22Rv1 (cell line): ENCODE results near the gene LRRC7.

ENCODE experiments used
- H3K27ac ChIP-seq: fragments of 450-650 bp; 2 replicates; pipeline ENCODE4 v1.5.1; 2017
- CTCF ChIP-seq: fragments of 450-650 bp; IDR thresholded peaks from 2 replicates; pipeline ENCODE4 v1.5.1; 2017; ENCODE audit warnings: mild to moderate bottlenecking
- ZFX ChIP-seq: fragments of 450-650 bp; IDR thresholded peaks from 2 replicates; pipeline ENCODE4 v1.6.1; 2017; ENCODE audit warnings: antibody characterized with exemption, borderline replicate concordance

LRRC7 gene

GRCh38 chr1:69765951-69766350, 198.2 kb downstream of the LRRC7 start:
- TF ChIP-seq ZFX = no peak
- no peak for TF ChIP-seq CTCF
- no peak overlapping the region for H3K27ac ChIP-seq

- TF ChIP-seq ZFX = no peak
- TF ChIP-seq CTCF = no peak
- no peak overlapping the region for H3K27ac ChIP-seq
Measured at GRCh38 chr1:69766431-69767180, 198.9 kb downstream of the LRRC7 start.

DNA sequence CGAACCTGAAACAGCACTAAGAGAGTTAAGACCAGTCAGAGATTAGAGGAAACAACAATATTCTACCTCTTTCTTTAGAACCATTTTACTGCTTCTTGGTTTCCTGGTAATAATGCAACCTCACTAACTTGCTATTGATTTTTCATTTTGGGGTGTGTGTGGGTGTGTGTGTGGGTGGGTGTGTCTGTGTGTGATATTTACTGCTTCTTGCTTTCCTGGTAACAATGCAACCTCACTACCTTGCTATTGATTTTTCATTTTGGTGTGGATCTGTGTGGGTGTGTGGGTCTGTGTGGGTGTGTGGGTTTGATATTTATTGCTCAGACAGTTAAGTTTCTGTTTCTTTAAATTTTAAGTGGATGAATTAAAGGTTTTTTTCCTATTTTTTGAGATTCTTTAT, 208.8 kb downstream of the LRRC7 start:
- H3K27ac ChIP-seq = no peak overlapping the region
- no peak for TF ChIP-seq ZFX
- no peak for TF ChIP-seq CTCF

- no peak overlapping the region for H3K27ac ChIP-seq
- TF ChIP-seq CTCF (no peak), ZFX (no peak)
Measured at GRCh38 chr1:69777423-69777822, 209.7 kb downstream of the LRRC7 start.

GRCh38 chr1:69777971-69778370, 210.2 kb downstream of the LRRC7 start:
- TF ChIP-seq CTCF = no peak
- no peak for TF ChIP-seq ZFX
- no peak overlapping the region for H3K27ac ChIP-seq

DNA sequence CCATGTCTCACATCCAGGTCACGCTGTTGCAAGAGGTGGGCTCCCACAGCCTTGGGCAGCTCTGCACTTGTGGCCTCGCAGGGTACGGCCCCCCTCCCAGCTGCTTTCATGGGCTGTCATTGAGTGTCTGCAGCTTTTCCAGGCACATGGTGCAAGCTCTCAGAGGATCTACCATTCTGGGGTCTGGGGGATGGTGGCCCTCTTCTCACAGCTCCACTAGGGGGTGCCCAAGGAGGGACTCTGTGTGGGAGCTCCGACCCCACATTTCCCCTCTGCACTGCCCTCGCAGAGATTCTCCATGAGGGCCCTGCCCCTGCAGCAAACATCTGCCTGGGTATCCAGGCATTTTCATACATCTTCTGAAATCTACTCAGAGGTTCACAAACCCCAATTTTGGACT, 219.4 kb downstream of the LRRC7 start:
- H3K27ac ChIP-seq = no peak overlapping the region
- TF ChIP-seq CTCF (no peak), ZFX (no peak)

GRCh38 chr1:69791311-69791710, 223.6 kb downstream of the LRRC7 start:
- no peak for TF ChIP-seq CTCF
- TF ChIP-seq ZFX = no peak
- H3K27ac ChIP-seq = no peak overlapping the region
